ENCODE results near the gene KICS2.

KICS2 gene

DNA sequence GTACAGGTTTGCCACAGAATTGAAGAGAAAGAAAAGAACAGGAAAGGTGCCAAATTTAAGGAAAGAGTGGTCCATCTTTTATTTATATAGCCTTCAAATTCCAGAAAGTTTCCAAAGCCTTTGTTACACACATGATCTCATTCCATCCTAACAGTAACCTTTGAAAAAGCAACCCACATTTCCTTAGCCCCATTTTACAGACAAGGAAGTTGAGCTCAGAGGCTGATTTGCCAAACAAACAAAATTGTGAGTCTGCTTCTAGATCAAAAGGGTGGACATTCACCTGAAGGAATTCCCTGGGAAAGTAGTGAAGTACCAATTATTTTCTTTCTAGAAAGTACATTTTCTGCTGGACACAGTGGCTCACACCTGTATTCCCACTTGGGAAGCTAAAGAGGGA lies 32.0 kb downstream of the KICS2 start:
- Histone ChIP-seq H3K9me3 (ENCODE audit: control insufficient read depth, insufficient read depth, low read depth, low read length) (no peaks in the 10 kb centered on the region), H3K27ac (ENCODE audit: low read depth, low read length) (no peak overlapping the region), H3K27me3 (ENCODE audit: control insufficient read depth, insufficient read depth, low read length) (no peaks in the 10 kb centered on the region), H3K9ac (ENCODE audit: low read length) (no peak overlapping the region), H3K36me3 (ENCODE audit: control insufficient read depth, insufficient read depth, low read length) (peaks cover 11% of the 10 kb centered on the region), H3K4me3 (ENCODE audit: low read depth, low read length) (no peak overlapping the region), H3K4me1 (ENCODE audit: control insufficient read depth, insufficient read depth, low read length) (peaks cover under 1% of the 10 kb centered on the region; the same call in 1 of the 2 replicates)

DNA sequence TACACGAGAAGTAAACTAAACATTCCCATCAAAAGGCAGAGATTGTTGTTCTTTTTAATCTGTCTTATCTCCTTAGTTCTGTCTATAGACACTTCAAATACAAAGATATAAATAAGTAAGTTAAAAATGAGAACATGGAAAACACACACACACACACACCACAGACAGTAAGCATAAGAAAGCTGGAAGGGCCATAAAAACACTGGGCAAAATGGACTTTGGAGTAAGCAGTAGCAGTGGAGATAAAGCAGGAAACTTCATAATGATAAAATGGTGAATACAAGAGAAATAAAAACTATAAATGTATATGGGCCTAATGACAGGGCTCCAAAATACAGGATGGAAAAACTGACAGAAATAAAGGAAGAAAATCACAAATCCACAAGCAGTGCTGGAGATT lies 32.6 kb downstream of the KICS2 start:
- Histone ChIP-seq H3K27me3 (ENCODE audit: control insufficient read depth, insufficient read depth, low read length) (no peaks in the 10 kb centered on the region), H3K27ac (ENCODE audit: low read depth, low read length) (no peak overlapping the region), H3K4me3 (ENCODE audit: low read depth, low read length) (no peak overlapping the region), H3K9ac (ENCODE audit: low read length) (no peak overlapping the region), H3K36me3 (ENCODE audit: control insufficient read depth, insufficient read depth, low read length) (peaks cover 11% of the 10 kb centered on the region), H3K9me3 (ENCODE audit: control insufficient read depth, insufficient read depth, low read depth, low read length) (no peaks in the 10 kb centered on the region), H3K4me1 (ENCODE audit: control insufficient read depth, insufficient read depth, low read length) (no peaks in the 10 kb centered on the region)

- no peak overlapping the region for H3K9ac ChIP-seq (ENCODE audit: low read length)
- no peaks in the 10 kb centered on the region for H3K9me3 ChIP-seq (ENCODE audit: control insufficient read depth, insufficient read depth, low read depth, low read length)
- H3K4me1 ChIP-seq (ENCODE audit: control insufficient read depth, insufficient read depth, low read length): no peaks in the 10 kb centered on the region
- no peak overlapping the region for H3K27ac ChIP-seq (ENCODE audit: low read depth, low read length)
- no peaks in the 10 kb centered on the region for H3K27me3 ChIP-seq (ENCODE audit: control insufficient read depth, insufficient read depth, low read length)
- H3K4me3 ChIP-seq (ENCODE audit: low read depth, low read length): no peak overlapping the region
- no peaks in the 10 kb centered on the region for H3K36me3 ChIP-seq (ENCODE audit: control insufficient read depth, insufficient read depth, low read length)
Measured at GRCh38 chr12:64187794-64188193, 34.3 kb downstream of the KICS2 start.

GRCh38 chr12:64187370-64187769 lies 34.7 kb downstream of the KICS2 start:
- H3K4me1 ChIP-seq (ENCODE audit: control insufficient read depth, insufficient read depth, low read length): no peaks in the 10 kb centered on the region
- H3K9me3 ChIP-seq (ENCODE audit: control insufficient read depth, insufficient read depth, low read depth, low read length): no peaks in the 10 kb centered on the region
- no peak overlapping the region for H3K4me3 ChIP-seq (ENCODE audit: low read depth, low read length)
- no peaks in the 10 kb centered on the region for H3K27me3 ChIP-seq (ENCODE audit: control insufficient read depth, insufficient read depth, low read length)
- H3K27ac ChIP-seq (ENCODE audit: low read depth, low read length): no peak overlapping the region
- H3K36me3 ChIP-seq (ENCODE audit: control insufficient read depth, insufficient read depth, low read length): no peaks in the 10 kb centered on the region
- H3K9ac ChIP-seq (ENCODE audit: low read length): no peak overlapping the region

DNA sequence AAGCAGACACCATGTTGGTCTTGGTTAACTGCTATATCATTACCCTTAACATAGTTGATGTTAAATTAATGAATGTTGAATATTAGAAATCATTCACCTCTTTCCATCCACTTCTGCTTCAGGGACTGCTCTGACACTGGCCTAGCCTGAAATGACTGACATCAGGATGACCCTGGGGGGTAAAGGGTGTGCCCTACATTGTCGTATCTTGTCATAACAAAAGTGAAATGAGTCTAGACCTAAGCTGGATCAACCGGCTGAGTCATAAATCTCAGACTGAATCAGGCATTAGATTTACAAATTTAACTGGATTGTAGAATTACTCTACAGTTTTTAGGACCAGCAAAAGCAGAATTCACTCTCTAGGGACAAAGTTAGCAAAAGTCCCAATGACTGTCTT lies 35.3 kb downstream of the KICS2 start:
- H3K9me3 ChIP-seq (ENCODE audit: control insufficient read depth, insufficient read depth, low read depth, low read length): no peaks in the 10 kb centered on the region

DNA sequence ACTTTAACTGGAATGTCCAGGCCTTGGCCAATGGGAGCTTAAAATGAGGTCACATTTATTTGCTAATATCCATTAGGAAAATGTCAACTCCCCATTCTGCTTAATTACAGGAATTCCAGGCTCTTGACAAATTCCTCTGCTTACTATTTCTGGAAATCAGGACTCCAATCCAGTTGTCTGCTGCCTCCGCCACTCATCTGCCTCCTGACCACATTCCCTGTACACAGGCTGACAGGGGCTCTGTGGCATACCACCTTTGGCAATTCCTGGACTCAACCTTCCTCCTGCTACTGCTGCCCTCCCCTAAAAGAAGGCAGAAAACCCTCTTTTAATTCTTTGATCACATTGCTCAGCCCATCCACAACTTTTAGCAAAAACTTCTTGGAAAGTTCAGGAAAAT lies 37.9 kb downstream of the KICS2 start:
- H3K36me3 ChIP-seq (ENCODE audit: control insufficient read depth, insufficient read depth, low read length): no peaks in the 10 kb centered on the region
- H3K27ac ChIP-seq (ENCODE audit: low read depth, low read length): no peak overlapping the region
- H3K4me3 ChIP-seq (ENCODE audit: low read depth, low read length): no peak overlapping the region
- no peaks in the 10 kb centered on the region for H3K4me1 ChIP-seq (ENCODE audit: control insufficient read depth, insufficient read depth, low read length)
- no peaks in the 10 kb centered on the region for H3K9me3 ChIP-seq (ENCODE audit: control insufficient read depth, insufficient read depth, low read depth, low read length)
- H3K9ac ChIP-seq (ENCODE audit: low read length): no peak overlapping the region
- H3K27me3 ChIP-seq (ENCODE audit: control insufficient read depth, insufficient read depth, low read length): no peaks in the 10 kb centered on the region

More for the DNA sequence above, 35.3 kb downstream of the KICS2 start:
- H3K27me3 ChIP-seq (ENCODE audit: control insufficient read depth, insufficient read depth, low read length): no peaks in the 10 kb centered on the region
- no peaks in the 10 kb centered on the region for H3K36me3 ChIP-seq (ENCODE audit: control insufficient read depth, insufficient read depth, low read length)
- no peaks in the 10 kb centered on the region for H3K4me1 ChIP-seq (ENCODE audit: control insufficient read depth, insufficient read depth, low read length)
- H3K27ac ChIP-seq (ENCODE audit: low read depth, low read length): no peak overlapping the region
- no peak overlapping the region for H3K4me3 ChIP-seq (ENCODE audit: low read depth, low read length)
- H3K9ac ChIP-seq (ENCODE audit: low read length): no peak overlapping the region

GRCh38 chr12:64181430-64182291 lies 40.4 kb downstream of the KICS2 start:
- Histone ChIP-seq H3K27me3 (ENCODE audit: control insufficient read depth, insufficient read depth, low read length) (no peaks in the 10 kb centered on the region), H3K4me3 (ENCODE audit: low read depth, low read length) (no peak overlapping the region), H3K9ac (ENCODE audit: low read length) (no peak overlapping the region), H3K27ac (ENCODE audit: low read depth, low read length) (no peak overlapping the region), H3K9me3 (ENCODE audit: control insufficient read depth, insufficient read depth, low read depth, low read length) (no peaks in the 10 kb centered on the region), H3K4me1 (ENCODE audit: control insufficient read depth, insufficient read depth, low read length) (no peaks in the 10 kb centered on the region), H3K36me3 (ENCODE audit: control insufficient read depth, insufficient read depth, low read length) (no peaks in the 10 kb centered on the region)

DNA sequence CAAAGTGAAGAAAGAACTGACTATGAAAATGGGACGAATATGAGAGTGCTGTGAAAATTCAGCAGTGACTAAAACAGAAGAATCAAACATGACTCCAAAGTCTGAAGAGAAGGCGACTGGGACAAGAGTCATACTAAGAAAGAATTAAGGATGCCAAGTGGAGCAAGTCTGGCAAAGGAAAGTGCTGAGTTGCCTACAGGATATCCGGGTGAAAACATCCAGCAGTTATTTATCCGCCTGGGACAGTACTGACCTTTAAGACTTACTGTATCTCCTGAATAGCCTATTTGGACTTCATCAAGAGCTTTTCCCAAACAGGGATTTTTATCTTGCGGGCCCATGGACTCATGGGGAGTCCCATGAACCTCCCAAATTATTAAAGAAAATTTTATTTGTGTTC lies 41.1 kb downstream of the KICS2 start:
- H3K9me3 ChIP-seq (ENCODE audit: control insufficient read depth, insufficient read depth, low read depth, low read length): no peaks in the 10 kb centered on the region

DNA sequence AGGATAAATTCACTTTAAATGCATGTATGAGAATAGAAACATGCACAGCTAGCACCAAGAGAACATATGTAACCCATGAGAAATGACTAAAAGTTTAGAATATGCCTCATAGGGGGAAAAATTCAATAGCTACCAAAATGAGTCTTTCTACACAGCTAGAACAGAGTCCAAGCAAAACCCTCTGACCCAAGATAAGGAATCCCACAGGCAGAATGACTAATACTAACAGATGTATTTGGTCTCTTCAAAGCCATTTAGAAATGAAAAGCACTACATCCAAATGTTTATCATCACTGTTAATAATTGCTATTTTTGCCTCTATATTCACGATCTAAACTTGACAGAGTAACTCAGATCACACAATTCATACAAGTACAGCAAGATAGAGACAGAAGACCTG lies 44.0 kb downstream of the KICS2 start:
- Histone ChIP-seq H3K27ac (ENCODE audit: low read depth, low read length) (no peak overlapping the region), H3K9me3 (ENCODE audit: control insufficient read depth, insufficient read depth, low read depth, low read length) (no peaks in the 10 kb centered on the region), H3K27me3 (ENCODE audit: control insufficient read depth, insufficient read depth, low read length) (no peaks in the 10 kb centered on the region), H3K4me1 (ENCODE audit: control insufficient read depth, insufficient read depth, low read length) (no peaks in the 10 kb centered on the region), H3K36me3 (ENCODE audit: control insufficient read depth, insufficient read depth, low read length) (no peaks in the 10 kb centered on the region), H3K9ac (ENCODE audit: low read length) (no peak overlapping the region), H3K4me3 (ENCODE audit: low read depth, low read length) (no peak overlapping the region)

More for the DNA sequence above, 41.1 kb downstream of the KICS2 start:
- no peak overlapping the region for H3K27ac ChIP-seq (ENCODE audit: low read depth, low read length)
- H3K36me3 ChIP-seq (ENCODE audit: control insufficient read depth, insufficient read depth, low read length): no peaks in the 10 kb centered on the region
- no peaks in the 10 kb centered on the region for H3K27me3 ChIP-seq (ENCODE audit: control insufficient read depth, insufficient read depth, low read length)
- no peaks in the 10 kb centered on the region for H3K4me1 ChIP-seq (ENCODE audit: control insufficient read depth, insufficient read depth, low read length)
- no peak overlapping the region for H3K9ac ChIP-seq (ENCODE audit: low read length)
- H3K4me3 ChIP-seq (ENCODE audit: low read depth, low read length): no peak overlapping the region

GRCh38 chr12:64177001-64177400 lies 45.1 kb downstream of the KICS2 start:
- H3K9ac ChIP-seq (ENCODE audit: low read length): no peak overlapping the region
- H3K27me3 ChIP-seq (ENCODE audit: control insufficient read depth, insufficient read depth, low read length): no peaks in the 10 kb centered on the region
- H3K4me3 ChIP-seq (ENCODE audit: low read depth, low read length): no peak overlapping the region
- H3K36me3 ChIP-seq (ENCODE audit: control insufficient read depth, insufficient read depth, low read length): no peaks in the 10 kb centered on the region
- peaks cover 2% of the 10 kb centered on the region for H3K4me1 ChIP-seq (ENCODE audit: control insufficient read depth, insufficient read depth, low read length)
- no peak overlapping the region for H3K27ac ChIP-seq (ENCODE audit: low read depth, low read length)
- H3K9me3 ChIP-seq (ENCODE audit: control insufficient read depth, insufficient read depth, low read depth, low read length): no peaks in the 10 kb centered on the region

DNA sequence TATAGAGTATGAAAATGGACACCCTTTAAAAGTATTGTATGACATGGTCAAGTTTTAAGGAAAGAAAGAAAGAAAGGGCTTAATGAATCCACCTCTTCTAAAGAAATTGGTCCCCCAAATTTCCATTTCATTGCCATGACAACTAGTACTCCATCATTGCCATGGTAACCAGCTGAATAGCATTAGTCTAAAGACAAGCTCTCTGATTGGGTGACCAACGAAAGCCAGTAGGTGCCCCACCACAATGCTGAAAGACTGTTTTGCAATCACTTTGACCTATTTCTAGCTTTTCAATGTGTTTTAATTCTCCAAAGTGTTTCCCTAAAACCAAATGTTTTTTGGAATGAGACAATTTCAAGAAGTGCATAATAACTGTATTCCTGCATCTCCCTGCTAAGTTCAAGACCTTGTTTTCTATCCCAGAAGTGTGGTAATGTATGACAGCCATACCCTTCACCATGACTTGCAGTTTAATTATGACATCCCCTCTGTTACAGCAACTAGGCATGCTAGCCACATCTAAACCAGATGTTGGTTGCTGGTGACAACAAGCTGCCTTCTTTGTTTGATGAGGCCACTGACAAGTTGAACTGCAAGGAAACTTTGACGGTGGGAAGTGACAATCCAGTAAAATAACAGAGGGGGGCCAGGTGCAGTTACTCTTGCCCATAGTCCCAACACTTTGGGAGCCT lies 46.7 kb downstream of the KICS2 start:
- peaks cover 17% of the 10 kb centered on the region for H3K4me1 ChIP-seq (ENCODE audit: control insufficient read depth, insufficient read depth, low read length)
- no peaks in the 10 kb centered on the region for H3K27me3 ChIP-seq (ENCODE audit: control insufficient read depth, insufficient read depth, low read length)
- H3K27ac ChIP-seq (ENCODE audit: low read depth, low read length): no peak overlapping the region
- no peaks in the 10 kb centered on the region for H3K9me3 ChIP-seq (ENCODE audit: control insufficient read depth, insufficient read depth, low read depth, low read length)
- no peak overlapping the region for H3K9ac ChIP-seq (ENCODE audit: low read length)
- no peak overlapping the region for H3K4me3 ChIP-seq (ENCODE audit: low read depth, low read length)
- no peaks in the 10 kb centered on the region for H3K36me3 ChIP-seq (ENCODE audit: control insufficient read depth, insufficient read depth, low read length)
